Transverse colon (tissue), 3 donors: ENCODE results near the gene CDKL5.

ENCODE experiments used
- POLR2A ChIP-seq: fragments of 450-650 bp; IDR thresholded peaks from one replicate; pipeline ENCODE4 v1.6.1; 2016; ENCODE audit warnings: antibody characterized with exemption, mild to moderate bottlenecking, moderate library complexity
- TF ChIP-seq, protein P1 (sequence below), 5 experiments: fragments of 200-600 bp in 3 of 5; fragments of 450-650 bp in 2 of 5; sonication (generic) in 3 of 5; IDR thresholded peaks; 1 replicate in 2 of 5; 2 replicates in 3 of 5; pipeline ENCODE4 v1.5.1; 2016 to 2017; ENCODE audit warnings: antibody characterized with exemption in 5 of 5, inconsistent platforms in 3 of 5, mild to moderate bottlenecking in 2 of 5, moderate library complexity in 1 of 5

DNA sequence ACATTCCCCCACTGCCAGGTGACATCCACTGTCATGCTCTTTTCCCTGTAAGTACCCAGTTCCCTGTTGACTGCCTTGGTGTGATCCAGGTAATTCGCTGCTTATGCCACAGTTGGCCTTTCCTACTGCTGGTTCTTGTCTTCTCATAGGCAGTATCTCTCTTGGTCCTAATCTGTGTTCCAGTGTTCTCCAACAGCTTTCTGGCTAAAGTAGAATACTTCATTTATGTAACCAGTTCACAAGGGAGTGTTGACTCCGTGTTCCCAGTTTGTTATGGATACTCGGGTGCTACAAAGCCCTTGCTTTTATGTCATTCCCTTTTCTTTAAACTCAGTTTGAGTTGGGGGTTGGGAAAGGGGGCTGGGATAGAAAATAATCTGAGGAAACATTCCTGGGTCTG is 148.1 kb downstream of the CDKL5 start:
- TF ChIP-seq, protein P1, sequence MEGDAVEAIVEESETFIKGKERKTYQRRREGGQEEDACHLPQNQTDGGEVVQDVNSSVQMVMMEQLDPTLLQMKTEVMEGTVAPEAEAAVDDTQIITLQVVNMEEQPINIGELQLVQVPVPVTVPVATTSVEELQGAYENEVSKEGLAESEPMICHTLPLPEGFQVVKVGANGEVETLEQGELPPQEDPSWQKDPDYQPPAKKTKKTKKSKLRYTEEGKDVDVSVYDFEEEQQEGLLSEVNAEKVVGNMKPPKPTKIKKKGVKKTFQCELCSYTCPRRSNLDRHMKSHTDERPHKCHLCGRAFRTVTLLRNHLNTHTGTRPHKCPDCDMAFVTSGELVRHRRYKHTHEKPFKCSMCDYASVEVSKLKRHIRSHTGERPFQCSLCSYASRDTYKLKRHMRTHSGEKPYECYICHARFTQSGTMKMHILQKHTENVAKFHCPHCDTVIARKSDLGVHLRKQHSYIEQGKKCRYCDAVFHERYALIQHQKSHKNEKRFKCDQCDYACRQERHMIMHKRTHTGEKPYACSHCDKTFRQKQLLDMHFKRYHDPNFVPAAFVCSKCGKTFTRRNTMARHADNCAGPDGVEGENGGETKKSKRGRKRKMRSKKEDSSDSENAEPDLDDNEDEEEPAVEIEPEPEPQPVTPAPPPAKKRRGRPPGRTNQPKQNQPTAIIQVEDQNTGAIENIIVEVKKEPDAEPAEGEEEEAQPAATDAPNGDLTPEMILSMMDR (IDR thresholded peaks at IDR 0.05) = no peak
- TF ChIP-seq POLR2A = no peak
